Pericardium fibroblast (primary cell): ENCODE data around the gene RPS28. TPM values are rescaled to one million over a fixed set of nuclear protein-coding genes. Genes with fewer than 3 reads are reported as not detected.

ENCODE experiments used
- total RNA-seq: library from RNA; depleted of rRNA; stranded (reverse); fragments of >200 nt; gene quantifications from 2 replicates; pipeline ENCODE4 v1.2.3, GENCODE V29; 2015

RPS28 gene
- 759 and 791 TPM in 2 replicates for total RNA-seq

GRCh38 chr19:8321067-8321985, at the start of gene RPS28, which contains the start of gene NDUFA7:
TSS of gene RPS28 (plus strand) at chr19:8321496. CDS start at chr19:8321531, 35 bp downstream.
TSS of gene NDUFA7 (minus strand) at chr19:8321375. CDS start at chr19:8321358, 17 bp downstream.

GRCh38 chr19:8307965-8308866, 13.1 kb upstream of the RPS28 start, which contains the start of gene CD320:
TSS of gene CD320 (minus strand) at chr19:8308358. CDS start at chr19:8308290, 68 bp downstream.

GRCh38 chr19:8342684-8343482, 21.6 kb downstream of the RPS28 start, which contains the start of gene KANK3:
TSS of gene KANK3 (minus strand) at chr19:8343262. CDS start at chr19:8337828, 5,434 bp downstream.

GRCh38 chr19:8363803-8364771, 42.8 kb downstream of the RPS28 start, which contains the start of gene ANGPTL4:
TSS of gene ANGPTL4 (plus strand) at chr19:8364155. CDS start at chr19:8364322, 167 bp downstream.

Other genes starting within 250 kb of the RPS28 start
- not detected in 2 replicates for gene FBN3, start 171.9 kb upstream of the RPS28 start, total RNA-seq
- gene CERS4, start 112.1 kb upstream of the RPS28 start, total RNA-seq: 21.4 and 37.0 TPM in 2 replicates
- gene CD320, start 13.1 kb upstream of the RPS28 start, total RNA-seq: 57.7 and 58.6 TPM in 2 replicates
- 23.7 and 32.2 TPM in 2 replicates for gene NDUFA7, start 121 bp upstream of the RPS28 start, total RNA-seq
- 0.12 and 0.68 TPM in 2 replicates for gene KANK3, start 21.8 kb downstream of the RPS28 start, total RNA-seq
- 8.4 and 34.0 TPM in 2 replicates for gene ANGPTL4, start 42.7 kb downstream of the RPS28 start, total RNA-seq
- 23.7 and 25.4 TPM in 2 replicates for gene RAB11B, start 68.9 kb downstream of the RPS28 start, total RNA-seq
- gene MARCHF2, start 91.8 kb downstream of the RPS28 start, total RNA-seq: 37.5 and 60.3 TPM in 2 replicates
- gene HNRNPM, start 123.5 kb downstream of the RPS28 start, total RNA-seq: 53.7 and 56.8 TPM in 2 replicates
- not detected in 2 replicates for gene PRAM1, start 181.1 kb downstream of the RPS28 start, total RNA-seq
- gene ZNF414, start 192.7 kb downstream of the RPS28 start, total RNA-seq: 9.7 and 27.2 TPM in 2 replicates